ENCODE results near the gene TF.
A peak's percentile ranks its signal among the peaks of the same experiment; 100 is the strongest.

Gene TF

GRCh38 chr3:133803469-133803868 is 57.3 kb downstream of the TF start:
- DNase-seq (ENCODE audit: extremely low read depth, low read depth): no peak
- TF ChIP-seq CTCF (IDR thresholded peaks at IDR 0.05; ENCODE audit: low read depth, low read length): no peak

- no peak for TF ChIP-seq CTCF (IDR thresholded peaks at IDR 0.05; ENCODE audit: low read depth, low read length)
- DNase-seq (ENCODE audit: extremely low read depth, low read depth): no peak
These were observed 58.7 kb downstream of the TF start for GRCh38 chr3:133804896-133805295.

GRCh38 chr3:133805384-133805701 is 59.1 kb downstream of the TF start:
- DNase-seq (ENCODE audit: extremely low read depth, low read depth): no peak
- no peak for TF ChIP-seq CTCF (IDR thresholded peaks at IDR 0.05; ENCODE audit: low read depth, low read length)

GRCh38 chr3:133805702-133806475 is 59.7 kb downstream of the TF start, which contains the start of gene SRPRB:
TSS of gene SRPRB (plus strand) at chr3:133805815. CDS start at chr3:133805849, 34 bp downstream.
- DNase-seq (ENCODE audit: extremely low read depth, low read depth): peak; percentile 79
- no peak for TF ChIP-seq CTCF (IDR thresholded peaks at IDR 0.05; ENCODE audit: low read depth, low read length)

GRCh38 chr3:133812872-133813271 is 66.7 kb downstream of the TF start:
- no peak for DNase-seq (ENCODE audit: extremely low read depth, low read depth)
- TF ChIP-seq CTCF (IDR thresholded peaks at IDR 0.05; ENCODE audit: low read depth, low read length): no peak

GRCh38 chr3:133815386-133815785 is 69.2 kb downstream of the TF start:
- TF ChIP-seq CTCF (IDR thresholded peaks at IDR 0.05; ENCODE audit: low read depth, low read length): no peak
- no peak for DNase-seq (ENCODE audit: extremely low read depth, low read depth)

- no peak for DNase-seq (ENCODE audit: extremely low read depth, low read depth)
- TF ChIP-seq CTCF (IDR thresholded peaks at IDR 0.05; ENCODE audit: low read depth, low read length): no peak
These were observed 73.9 kb downstream of the TF start for GRCh38 chr3:133820129-133820528.
